Neural cell (in vitro differentiated cells): Measurements from ENCODE around the gene RAET1E. TPM values are rescaled to one million over a fixed set of nuclear protein-coding genes. Genes with fewer than 3 reads are reported as not detected.

Experiments
- H2AFZ ChIP-seq: fragments of 200-600, 300-800 bp; sonication (generic), shearing (Covaris generic); 2 replicates; pipeline ENCODE4 v1.6.0; 2014; ENCODE audit warnings: low read depth, mild to moderate bottlenecking, antibody characterized with exemption, low read length, moderate library complexity
- H3F3A ChIP-seq: fragments of 200-600 bp; shearing (Covaris generic); 2 replicates; pipeline ENCODE4 v1.6.1; 2016; ENCODE audit warnings: mild to moderate bottlenecking, moderate library complexity, mixed read lengths, antibody characterized with exemption, low read length; ENCODE audit not compliant: insufficient read depth, poor library complexity, severe bottlenecking
- H3K27ac ChIP-seq: fragments of 200-600, 300-800 bp; sonication (generic), shearing (Covaris generic); 2 replicates; pipeline ENCODE4 v1.5.1; 2014; ENCODE audit warnings: mild to moderate bottlenecking, low read length, moderate library complexity
- H3K27me3 ChIP-seq: fragments of 300-800, 200-600 bp; sonication (generic), shearing (Covaris generic); 2 replicates; pipeline ENCODE4 v1.6.0; 2014; ENCODE audit warnings: mild to moderate bottlenecking, low read depth, low read length, moderate library complexity; ENCODE audit not compliant: insufficient read depth
- H3K36me3 ChIP-seq: fragments of 300-800, 200-600 bp; sonication (generic), shearing (Covaris generic); 2 replicates; pipeline ENCODE4 v1.5.1; 2014; ENCODE audit warnings: mild to moderate bottlenecking, antibody characterized with exemption, low read length, moderate library complexity; ENCODE audit not compliant: insufficient read depth
- H3K4me2 ChIP-seq: fragments of 300-800, 200-600 bp; sonication (generic), shearing (Covaris generic); 2 replicates; pipeline ENCODE4 v1.6.0; 2014; ENCODE audit warnings: mild to moderate bottlenecking, low read length
- H3K4me3 ChIP-seq: fragments of 300-800, 200-600 bp; sonication (generic), shearing (Covaris generic); 2 replicates; pipeline ENCODE4 v1.5.1; 2014; ENCODE audit warnings: mild to moderate bottlenecking, low read length, moderate library complexity
- H3K79me2 ChIP-seq: fragments of 200-600 bp; shearing (Covaris generic); replicated peaks from 2 replicates; pipeline ENCODE4 v1.6.0; 2014; ENCODE audit warnings: mild to moderate bottlenecking, low read length, moderate library complexity; ENCODE audit not compliant: insufficient read depth
- H3K9ac ChIP-seq: fragments of 300-800, 200-600 bp; sonication (generic), shearing (Covaris generic); 2 replicates; pipeline ENCODE4 v1.6.1; 2016; ENCODE audit warnings: mild to moderate bottlenecking, low read length, mixed read lengths
- H3K9me2 ChIP-seq: fragments of 200-600 bp; shearing (Covaris generic); 2 replicates; pipeline ENCODE4 v1.6.1; 2016; ENCODE audit warnings: mild to moderate bottlenecking, low read length, mixed read lengths; ENCODE audit not compliant: insufficient read depth
- H3K9me3 ChIP-seq: fragments of 200-600, 300-800 bp; sonication (generic), shearing (Covaris generic); 2 replicates; pipeline ENCODE4 v1.6.1; 2016; ENCODE audit warnings: mild to moderate bottlenecking, mixed run types, low read length, moderate library complexity, mixed read lengths
- H4K20me1 ChIP-seq: fragments of 200-600 bp; shearing (Covaris generic); 2 replicates; pipeline ENCODE4 v1.6.1; 2016; ENCODE audit warnings: mild to moderate bottlenecking, mixed run types; ENCODE audit not compliant: insufficient read depth
- EP300 ChIP-seq: fragments of 450-650 bp; conservative IDR thresholded peaks from 2 replicates; pipeline ENCODE4 v1.6.1; 2014; ENCODE audit warnings: antibody characterized with exemption, mild to moderate bottlenecking, moderate library complexity; ENCODE audit not compliant: poor library complexity, severe bottlenecking
- EZH2 ChIP-seq: fragments of 200-600, 300-800 bp; shearing (Covaris generic), sonication (generic); IDR thresholded peaks from 2 replicates; pipeline ENCODE4 v1.6.1; 2014; ENCODE audit warnings: antibody characterized with exemption, low read length, borderline replicate concordance, mild to moderate bottlenecking; ENCODE audit not compliant: insufficient read depth, poor library complexity, severe bottlenecking
- MXI1 ChIP-seq: fragments of 450-650 bp; conservative IDR thresholded peaks from 2 replicates; pipeline ENCODE4 v1.6.1; 2014; ENCODE audit warnings: antibody characterized with exemption, mild to moderate bottlenecking; ENCODE audit not compliant: poor library complexity, severe bottlenecking
- POLR2AphosphoS5 ChIP-seq: IDR thresholded peaks from 2 replicates; pipeline ENCODE4 v1.6.1; 2012
- RAD21 ChIP-seq: fragments of 450-650 bp; conservative IDR thresholded peaks from 2 replicates; pipeline ENCODE4 v1.6.1; 2014; ENCODE audit warnings: antibody characterized with exemption, mild to moderate bottlenecking, moderate library complexity
- SMC3 ChIP-seq: fragments of 450-650 bp; conservative IDR thresholded peaks from 2 replicates; pipeline ENCODE4 v1.6.1; 2014; ENCODE audit warnings: antibody characterized with exemption, mild to moderate bottlenecking, moderate library complexity; ENCODE audit not compliant: poor library complexity
- TAF1 ChIP-seq: IDR thresholded peaks from 2 replicates; pipeline ENCODE4 v1.6.1; 2012; ENCODE audit warnings: low read depth
- polyA plus RNA-seq: library from polyadenylated mRNA; depleted of rRNA; stranded (reverse); fragments of >200 nt; gene quantifications from 2 replicates; pipeline ENCODE4 v1.2.3, GENCODE V29; 2014
- TF ChIP-seq, protein P1 (sequence below): fragments of 450-650 bp; IDR thresholded peaks from 2 replicates; pipeline ENCODE4 v1.5.1; 2014; ENCODE audit warnings: antibody characterized with exemption, mild to moderate bottlenecking, moderate library complexity; ENCODE audit not compliant: poor library complexity, severe bottlenecking
- TF ChIP-seq, protein P2 (sequence below): IDR thresholded peaks from 2 replicates; pipeline ENCODE4 v1.6.1; 2012; ENCODE audit warnings: borderline replicate concordance

RAET1E gene
- polyA plus RNA-seq, 1 donor from 2014 or later, result not detected

DNA sequence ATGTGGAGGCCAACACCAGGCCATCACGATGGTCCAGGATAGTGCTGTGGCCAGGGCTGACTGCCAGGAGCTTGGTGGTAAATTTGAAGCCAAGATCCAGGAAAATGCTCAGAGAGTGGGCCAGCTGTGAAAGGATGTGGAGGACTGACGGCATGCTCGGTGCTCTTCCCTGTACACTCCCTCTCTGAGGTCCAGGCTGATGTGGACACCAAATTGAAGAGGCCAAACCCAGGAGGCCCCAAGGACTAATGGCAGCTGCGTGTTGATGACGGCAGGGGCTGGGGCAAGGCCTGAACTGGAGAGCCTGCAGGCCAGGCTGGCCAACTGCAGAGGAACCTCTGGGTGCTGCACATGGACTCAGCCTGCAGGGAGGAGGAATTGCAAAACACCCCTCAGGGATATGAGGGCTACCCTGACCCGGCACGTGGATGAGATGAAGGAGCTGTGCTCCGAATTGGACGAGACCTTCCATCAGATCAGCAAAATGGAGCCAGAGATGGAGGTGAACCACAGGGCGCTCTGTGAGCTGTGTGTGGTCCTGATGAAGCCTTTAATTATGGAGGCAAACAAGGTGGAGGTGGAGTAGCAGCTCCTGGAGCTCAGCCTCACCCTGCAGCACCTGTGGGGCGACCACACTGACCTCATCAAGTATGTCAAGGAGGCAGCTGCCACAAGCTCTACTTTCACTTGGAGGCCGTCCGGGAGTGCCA lies 6.9 kb upstream of the RAET1E start:
- no peak for TF ChIP-seq TAF1
- TF ChIP-seq EP300, result no peak
- TF ChIP-seq MXI1, result no peak
- no peak for TF ChIP-seq SMC3
- TF ChIP-seq, protein P1, sequence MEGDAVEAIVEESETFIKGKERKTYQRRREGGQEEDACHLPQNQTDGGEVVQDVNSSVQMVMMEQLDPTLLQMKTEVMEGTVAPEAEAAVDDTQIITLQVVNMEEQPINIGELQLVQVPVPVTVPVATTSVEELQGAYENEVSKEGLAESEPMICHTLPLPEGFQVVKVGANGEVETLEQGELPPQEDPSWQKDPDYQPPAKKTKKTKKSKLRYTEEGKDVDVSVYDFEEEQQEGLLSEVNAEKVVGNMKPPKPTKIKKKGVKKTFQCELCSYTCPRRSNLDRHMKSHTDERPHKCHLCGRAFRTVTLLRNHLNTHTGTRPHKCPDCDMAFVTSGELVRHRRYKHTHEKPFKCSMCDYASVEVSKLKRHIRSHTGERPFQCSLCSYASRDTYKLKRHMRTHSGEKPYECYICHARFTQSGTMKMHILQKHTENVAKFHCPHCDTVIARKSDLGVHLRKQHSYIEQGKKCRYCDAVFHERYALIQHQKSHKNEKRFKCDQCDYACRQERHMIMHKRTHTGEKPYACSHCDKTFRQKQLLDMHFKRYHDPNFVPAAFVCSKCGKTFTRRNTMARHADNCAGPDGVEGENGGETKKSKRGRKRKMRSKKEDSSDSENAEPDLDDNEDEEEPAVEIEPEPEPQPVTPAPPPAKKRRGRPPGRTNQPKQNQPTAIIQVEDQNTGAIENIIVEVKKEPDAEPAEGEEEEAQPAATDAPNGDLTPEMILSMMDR, result no peak
- no peak for TF ChIP-seq POLR2AphosphoS5
- no peak for TF ChIP-seq RAD21
- TF ChIP-seq, protein P2, sequence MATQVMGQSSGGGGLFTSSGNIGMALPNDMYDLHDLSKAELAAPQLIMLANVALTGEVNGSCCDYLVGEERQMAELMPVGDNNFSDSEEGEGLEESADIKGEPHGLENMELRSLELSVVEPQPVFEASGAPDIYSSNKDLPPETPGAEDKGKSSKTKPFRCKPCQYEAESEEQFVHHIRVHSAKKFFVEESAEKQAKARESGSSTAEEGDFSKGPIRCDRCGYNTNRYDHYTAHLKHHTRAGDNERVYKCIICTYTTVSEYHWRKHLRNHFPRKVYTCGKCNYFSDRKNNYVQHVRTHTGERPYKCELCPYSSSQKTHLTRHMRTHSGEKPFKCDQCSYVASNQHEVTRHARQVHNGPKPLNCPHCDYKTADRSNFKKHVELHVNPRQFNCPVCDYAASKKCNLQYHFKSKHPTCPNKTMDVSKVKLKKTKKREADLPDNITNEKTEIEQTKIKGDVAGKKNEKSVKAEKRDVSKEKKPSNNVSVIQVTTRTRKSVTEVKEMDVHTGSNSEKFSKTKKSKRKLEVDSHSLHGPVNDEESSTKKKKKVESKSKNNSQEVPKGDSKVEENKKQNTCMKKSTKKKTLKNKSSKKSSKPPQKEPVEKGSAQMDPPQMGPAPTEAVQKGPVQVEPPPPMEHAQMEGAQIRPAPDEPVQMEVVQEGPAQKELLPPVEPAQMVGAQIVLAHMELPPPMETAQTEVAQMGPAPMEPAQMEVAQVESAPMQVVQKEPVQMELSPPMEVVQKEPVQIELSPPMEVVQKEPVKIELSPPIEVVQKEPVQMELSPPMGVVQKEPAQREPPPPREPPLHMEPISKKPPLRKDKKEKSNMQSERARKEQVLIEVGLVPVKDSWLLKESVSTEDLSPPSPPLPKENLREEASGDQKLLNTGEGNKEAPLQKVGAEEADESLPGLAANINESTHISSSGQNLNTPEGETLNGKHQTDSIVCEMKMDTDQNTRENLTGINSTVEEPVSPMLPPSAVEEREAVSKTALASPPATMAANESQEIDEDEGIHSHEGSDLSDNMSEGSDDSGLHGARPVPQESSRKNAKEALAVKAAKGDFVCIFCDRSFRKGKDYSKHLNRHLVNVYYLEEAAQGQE, result no peak
- TF ChIP-seq EZH2, result no peak
- Histone ChIP-seq H3K4me2 (no peak overlapping the region), H3K4me3 (no peak overlapping the region), H2AFZ (no peak overlapping the region), H3K9me3 (no peaks in the 10 kb centered on the region), H4K20me1 (no peaks in the 10 kb centered on the region), H3K9me2 (no peaks in the 10 kb centered on the region), H3F3A (no peaks in the 10 kb centered on the region), H3K27ac (no peak overlapping the region), H3K27me3 (no peaks in the 10 kb centered on the region), H3K9ac (no peak overlapping the region), H3K79me2 (no peaks in the 10 kb centered on the region), H3K36me3 (no peaks in the 10 kb centered on the region)

DNA sequence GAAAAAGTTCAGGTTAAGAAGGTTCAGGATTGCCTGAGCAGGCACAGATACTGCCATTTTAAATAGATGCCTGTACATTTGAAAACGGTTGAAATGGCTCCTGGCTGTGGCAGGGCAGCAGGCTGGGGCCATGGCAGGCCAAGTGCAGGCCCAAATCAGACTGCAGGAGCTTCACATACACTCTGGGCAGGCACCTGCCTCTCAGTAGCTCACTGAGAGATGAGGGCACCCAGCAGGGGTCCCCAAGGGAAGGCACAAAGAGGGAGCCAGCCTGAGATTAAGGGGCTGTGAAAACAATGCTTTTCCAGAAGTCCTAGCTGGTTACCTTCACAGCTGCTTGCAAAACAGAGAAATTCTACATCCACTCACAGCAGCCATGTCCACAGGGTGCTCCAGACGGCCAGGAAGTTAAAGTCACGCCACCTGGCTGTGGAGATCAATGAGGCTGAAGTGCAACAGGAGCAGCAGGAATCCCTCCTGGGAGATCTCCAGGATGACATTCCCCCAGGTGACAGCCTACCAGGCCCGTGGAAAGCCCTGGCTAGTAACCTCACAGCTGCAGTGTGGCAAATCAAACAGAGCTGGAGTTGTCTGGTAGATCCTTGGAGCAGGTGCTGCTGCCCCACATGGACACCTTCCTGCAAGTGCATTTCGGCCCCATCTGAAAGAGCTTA lies 6.2 kb upstream of the RAET1E start:
- Histone ChIP-seq H3K27me3 (no peaks in the 10 kb centered on the region), H3K27ac (no peak overlapping the region), H3K79me2 (no peaks in the 10 kb centered on the region), H3K4me3 (no peak overlapping the region), H3K36me3 (no peaks in the 10 kb centered on the region), H3K9ac (no peak overlapping the region), H2AFZ (no peak overlapping the region), H3K9me3 (no peaks in the 10 kb centered on the region), H4K20me1 (no peaks in the 10 kb centered on the region), H3F3A (no peaks in the 10 kb centered on the region), H3K4me2 (no peak overlapping the region), H3K9me2 (no peaks in the 10 kb centered on the region)
- TF ChIP-seq MXI1, result no peak
- TF ChIP-seq POLR2AphosphoS5, result no peak
- TF ChIP-seq SMC3, result no peak
- TF ChIP-seq, protein P2, result no peak
- no peak for TF ChIP-seq TAF1
- no peak for TF ChIP-seq EP300
- TF ChIP-seq EZH2, result no peak
- TF ChIP-seq RAD21, result no peak
- TF ChIP-seq, protein P1, result no peak
